ENCODE data around the gene RPRD2.

Gene RPRD2

DNA sequence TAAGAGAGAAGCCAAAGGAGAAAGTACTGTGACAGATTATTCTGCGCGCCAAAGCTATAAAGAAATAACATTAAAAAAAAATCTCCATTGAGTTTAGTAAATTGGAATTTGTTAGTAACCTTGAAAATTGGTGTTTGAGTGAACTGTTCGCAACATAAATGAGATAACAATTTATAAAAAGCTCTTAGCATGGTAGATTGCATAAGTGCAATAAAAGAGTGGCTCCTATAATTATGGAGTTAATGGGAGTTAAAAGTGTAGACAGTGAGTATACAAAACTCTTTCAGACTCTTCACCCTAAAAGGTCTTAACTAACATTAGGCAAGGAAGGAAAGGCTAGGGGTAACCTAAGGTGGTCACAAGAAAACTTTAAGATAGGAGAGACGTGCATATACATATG lies 50.6 kb downstream of the RPRD2 start:
- H3K9me3 ChIP-seq (ENCODE audit: low read depth, low read length), result no peaks in the 10 kb centered on the region
- 0 out of 2 replicates have a peak overlapping the region, but pooled peaks have one; percentile 19 for H3K27ac ChIP-seq
- no peak overlapping the region for H3K4me3 ChIP-seq
- TF ChIP-seq EZH2 (IDR thresholded peaks at IDR 0.05) (no peak), POLR2AphosphoS5 (IDR thresholded peaks at IDR 0.05; ENCODE audit: borderline replicate concordance, low read depth, low read length) (no peak), FOXP2 (optimal IDR thresholded peaks at IDR 0.05; ENCODE audit: control extremely low read depth, extremely low read length, insufficient read depth) (no peak)
- H3K36me3 ChIP-seq (ENCODE audit: insufficient read depth, low read length), result peaks cover 22% of the 10 kb centered on the region
- no peak for DNase-seq (ENCODE audit: low read depth, low spot score)
- no peak overlapping the region for H3K9ac ChIP-seq (ENCODE audit: insufficient read length)

DNA sequence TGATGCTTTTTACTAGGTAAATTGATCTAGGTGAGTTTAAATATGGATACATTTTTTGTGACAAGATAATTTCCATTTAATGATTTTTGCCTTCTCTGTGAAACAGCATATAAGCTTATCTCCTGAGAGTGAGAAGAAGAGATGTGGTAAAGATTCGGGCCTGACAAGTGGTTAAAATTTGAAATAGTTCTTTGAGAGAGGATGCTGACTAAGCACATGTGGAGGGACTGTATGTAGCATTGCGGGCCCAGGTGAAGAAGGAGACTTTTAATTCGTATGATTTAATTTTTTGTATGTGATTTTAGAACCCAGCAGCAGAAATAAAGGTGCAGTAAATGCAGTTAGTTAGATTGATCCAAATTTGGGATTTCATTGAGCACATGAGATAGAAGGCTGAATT lies 51.9 kb downstream of the RPRD2 start:
- TF ChIP-seq POLR2AphosphoS5 (IDR thresholded peaks at IDR 0.05; ENCODE audit: borderline replicate concordance, low read depth, low read length) (no peak), EZH2 (IDR thresholded peaks at IDR 0.05) (no peak), FOXP2 (optimal IDR thresholded peaks at IDR 0.05; ENCODE audit: control extremely low read depth, extremely low read length, insufficient read depth) (no peak)
- no peak overlapping the region for H3K4me3 ChIP-seq
- no peak for DNase-seq (ENCODE audit: low read depth, low spot score)
- no peaks in the 10 kb centered on the region for H3K9me3 ChIP-seq (ENCODE audit: low read depth, low read length)
- peaks cover 29% of the 10 kb centered on the region for H3K36me3 ChIP-seq (ENCODE audit: insufficient read depth, low read length)
- no peak overlapping the region for H3K9ac ChIP-seq (ENCODE audit: insufficient read length)
- no peak overlapping the region for H3K27ac ChIP-seq

DNA sequence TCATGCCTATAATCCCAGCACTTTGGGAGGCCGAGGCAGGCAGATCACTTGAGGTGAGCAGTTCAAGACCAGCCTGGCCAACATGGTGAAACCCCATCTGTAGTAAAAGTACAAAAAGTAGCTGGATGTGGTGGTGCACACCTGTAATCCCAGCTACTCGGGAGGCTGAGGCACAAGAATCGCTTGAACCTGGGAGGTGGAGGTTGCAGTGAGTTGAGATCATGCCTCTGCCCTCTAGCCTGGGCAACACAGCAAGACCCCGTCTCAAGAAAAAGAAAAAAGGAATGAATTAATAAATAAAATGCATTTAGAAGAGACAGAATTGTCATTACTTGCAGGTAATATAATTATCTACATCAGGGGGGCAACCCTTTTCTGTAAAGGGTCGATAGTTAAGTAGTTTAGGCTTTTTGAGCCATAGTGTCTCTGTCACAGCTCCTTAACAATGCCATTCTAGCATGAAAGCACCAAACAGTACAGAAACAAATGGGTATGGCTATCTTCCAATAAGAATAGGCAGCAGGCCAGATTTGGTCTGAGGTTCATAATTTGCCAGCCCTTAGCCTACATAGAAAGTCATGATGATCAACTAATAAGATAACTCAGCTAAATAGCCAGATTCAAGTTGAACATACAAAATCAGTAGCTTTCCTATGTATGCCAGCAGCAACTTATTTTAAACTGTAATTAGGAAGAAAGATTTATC lies 56.8 kb downstream of the RPRD2 start:
- H3K9ac ChIP-seq (ENCODE audit: insufficient read length), result no peak overlapping the region
- no peak overlapping the region for H3K4me3 ChIP-seq
- H3K9me3 ChIP-seq (ENCODE audit: low read depth, low read length), result no peaks in the 10 kb centered on the region
- TF ChIP-seq EZH2 (IDR thresholded peaks at IDR 0.05) (no peak), POLR2AphosphoS5 (IDR thresholded peaks at IDR 0.05; ENCODE audit: borderline replicate concordance, low read depth, low read length) (no peak), FOXP2 (optimal IDR thresholded peaks at IDR 0.05; ENCODE audit: control extremely low read depth, extremely low read length, insufficient read depth) (no peak)
- DNase-seq (ENCODE audit: low read depth, low spot score), result no peak
- no peak overlapping the region for H3K27ac ChIP-seq
- peaks cover 36% of the 10 kb centered on the region for H3K36me3 ChIP-seq (ENCODE audit: insufficient read depth, low read length)

DNA sequence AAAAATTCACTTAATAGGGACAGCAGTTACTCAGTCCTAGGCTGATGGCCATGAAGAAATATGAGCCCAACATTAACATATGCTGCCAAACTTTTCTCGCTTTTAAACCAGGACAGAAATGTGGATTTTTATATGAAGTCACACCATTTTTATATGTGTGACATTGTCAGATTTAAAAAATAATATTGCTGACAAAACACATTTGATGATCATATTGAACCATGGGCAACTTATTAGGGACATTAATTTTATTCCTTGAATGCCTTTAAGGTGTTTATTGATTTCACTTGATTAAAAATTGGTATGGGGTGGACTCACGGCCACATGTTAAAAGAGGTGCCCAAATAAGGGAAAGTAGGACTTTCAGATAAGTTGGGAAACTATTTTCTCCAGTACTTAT lies 58.6 kb downstream of the RPRD2 start:
- no peak overlapping the region for H3K9ac ChIP-seq (ENCODE audit: insufficient read length)
- H3K4me3 ChIP-seq, result no peak overlapping the region
- no peak overlapping the region for H3K27ac ChIP-seq
- H3K36me3 ChIP-seq (ENCODE audit: insufficient read depth, low read length), result peaks cover 31% of the 10 kb centered on the region
- no peaks in the 10 kb centered on the region for H3K9me3 ChIP-seq (ENCODE audit: low read depth, low read length)
- no peak for DNase-seq (ENCODE audit: low read depth, low spot score)
- TF ChIP-seq FOXP2 (optimal IDR thresholded peaks at IDR 0.05; ENCODE audit: control extremely low read depth, extremely low read length, insufficient read depth) (no peak), EZH2 (IDR thresholded peaks at IDR 0.05) (no peak), POLR2AphosphoS5 (IDR thresholded peaks at IDR 0.05; ENCODE audit: borderline replicate concordance, low read depth, low read length) (no peak)

DNA sequence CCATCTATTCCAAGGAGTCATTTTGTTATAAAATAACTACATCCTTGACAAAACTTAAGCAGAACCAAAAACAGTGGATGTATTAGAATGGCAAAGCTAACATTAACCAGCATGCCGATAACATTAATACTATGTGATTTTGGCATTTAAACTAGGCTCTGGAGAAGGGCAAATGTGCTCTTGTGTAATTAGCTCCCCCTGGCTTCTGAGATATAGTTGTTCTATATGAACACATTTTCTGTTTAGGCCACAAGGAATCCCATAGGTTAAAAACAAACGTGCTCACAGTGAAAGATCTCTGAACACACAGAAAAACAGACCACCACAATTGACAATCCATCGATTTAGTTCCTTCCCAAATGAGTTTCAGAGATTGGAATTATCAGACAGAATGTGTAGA lies 65.9 kb downstream of the RPRD2 start:
- peaks cover 8% of the 10 kb centered on the region; the same call in 1 of the 2 replicates for H3K36me3 ChIP-seq (ENCODE audit: insufficient read depth, low read length)
- no peak for DNase-seq (ENCODE audit: low read depth, low spot score)

DNA sequence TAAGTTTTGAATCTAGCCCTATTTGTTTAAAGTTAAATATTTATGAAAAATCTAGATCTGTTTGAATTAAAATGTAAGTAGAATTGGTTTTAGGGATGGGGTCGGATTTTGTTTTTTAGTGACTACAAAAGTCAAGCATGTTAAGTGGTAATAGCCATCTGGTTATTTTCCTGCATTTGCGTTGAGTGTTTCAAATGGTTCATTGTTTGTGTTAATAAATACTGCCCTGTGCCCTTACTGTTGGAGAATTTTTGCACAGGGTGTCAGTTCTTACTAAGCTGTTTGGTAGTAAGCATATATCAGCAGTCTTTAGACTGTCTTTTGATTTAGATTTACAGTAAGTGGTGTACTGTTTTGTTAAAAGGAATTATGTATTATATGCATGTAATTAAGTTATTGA lies 77.2 kb downstream of the RPRD2 start:
- no peak overlapping the region for H3K9ac ChIP-seq (ENCODE audit: insufficient read length)
- H3K9me3 ChIP-seq (ENCODE audit: low read depth, low read length), result no peaks in the 10 kb centered on the region
- H3K27ac ChIP-seq, result no peak overlapping the region
- H3K36me3 ChIP-seq (ENCODE audit: insufficient read depth, low read length), result peaks cover 49% of the 10 kb centered on the region
- TF ChIP-seq EZH2 (IDR thresholded peaks at IDR 0.05), result no peak
- no peak for TF ChIP-seq FOXP2 (optimal IDR thresholded peaks at IDR 0.05; ENCODE audit: control extremely low read depth, extremely low read length, insufficient read depth)
- no peak for DNase-seq (ENCODE audit: low read depth, low spot score)
- H3K4me3 ChIP-seq, result no peak overlapping the region

More for the DNA sequence above, 65.9 kb downstream of the RPRD2 start:
- Histone ChIP-seq H3K9ac (ENCODE audit: insufficient read length) (no peak overlapping the region), H3K27ac (no peak overlapping the region), H3K9me3 (ENCODE audit: low read depth, low read length) (no peaks in the 10 kb centered on the region), H3K4me3 (no peak overlapping the region)
- TF ChIP-seq FOXP2 (optimal IDR thresholded peaks at IDR 0.05; ENCODE audit: control extremely low read depth, extremely low read length, insufficient read depth) (no peak), EZH2 (IDR thresholded peaks at IDR 0.05) (no peak), POLR2AphosphoS5 (IDR thresholded peaks at IDR 0.05; ENCODE audit: borderline replicate concordance, low read depth, low read length) (no peak)

DNA sequence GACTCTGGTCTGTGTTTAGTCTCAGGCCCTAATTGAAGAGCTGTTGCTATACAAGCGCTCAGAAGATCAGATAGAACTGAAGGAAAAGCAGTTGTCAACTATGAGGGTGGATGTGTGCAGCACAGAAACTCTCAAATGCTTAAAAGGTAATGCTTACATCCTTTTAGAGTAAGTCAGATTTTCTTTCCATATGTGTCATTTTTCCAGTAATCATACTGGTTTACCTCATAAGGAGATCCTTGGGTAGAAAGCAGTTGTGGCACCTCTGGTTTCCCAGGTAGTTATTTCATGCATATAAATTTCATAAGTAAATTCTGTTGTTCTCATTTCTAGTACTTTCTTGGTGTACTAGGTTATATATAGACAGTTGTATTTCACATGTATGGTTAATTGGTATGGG lies 80.3 kb downstream of the RPRD2 start:
- no peak for DNase-seq (ENCODE audit: low read depth, low spot score)
- no peak for TF ChIP-seq POLR2AphosphoS5 (IDR thresholded peaks at IDR 0.05; ENCODE audit: borderline replicate concordance, low read depth, low read length)
- no peak for TF ChIP-seq FOXP2 (optimal IDR thresholded peaks at IDR 0.05; ENCODE audit: control extremely low read depth, extremely low read length, insufficient read depth)
- TF ChIP-seq EZH2 (IDR thresholded peaks at IDR 0.05), result no peak
- Histone ChIP-seq H3K36me3 (ENCODE audit: insufficient read depth, low read length) (peaks cover 68% of the 10 kb centered on the region), H3K9ac (ENCODE audit: insufficient read length) (no peak overlapping the region), H3K9me3 (ENCODE audit: low read depth, low read length) (no peaks in the 10 kb centered on the region), H3K4me3 (no peak overlapping the region), H3K27ac (peak overlapping the region; percentile 44)

DNA sequence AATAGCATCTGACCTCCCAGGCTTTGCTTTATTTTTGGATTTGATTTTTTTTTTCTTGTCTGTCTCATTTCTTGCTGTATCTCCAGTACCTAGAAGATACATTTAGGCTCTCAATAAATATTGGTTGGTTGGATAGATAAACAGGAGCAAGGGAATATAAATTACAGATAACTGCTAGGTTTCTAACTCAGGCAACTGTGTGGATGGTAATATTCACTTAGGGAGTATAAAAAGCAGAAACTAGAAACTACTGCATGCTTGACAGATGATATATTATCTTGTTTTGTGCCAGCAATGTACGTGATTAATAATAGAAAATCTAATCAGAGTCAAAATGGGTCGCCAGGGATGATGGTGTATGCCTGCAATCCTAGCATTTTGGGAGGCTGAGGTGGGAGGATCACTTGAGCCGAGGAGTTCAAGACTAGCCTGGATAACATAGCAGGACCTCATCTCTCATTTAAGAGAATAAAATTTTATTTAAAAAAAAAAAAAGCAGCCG lies 92.2 kb downstream of the RPRD2 start:
- Histone ChIP-seq H3K9ac (ENCODE audit: insufficient read length) (no peak overlapping the region), H3K9me3 (ENCODE audit: low read depth, low read length) (no peaks in the 10 kb centered on the region), H3K27ac (no peak overlapping the region), H3K36me3 (ENCODE audit: insufficient read depth, low read length) (peaks cover 39% of the 10 kb centered on the region), H3K4me3 (no peak overlapping the region)
- DNase-seq (ENCODE audit: low read depth, low spot score), result no peak
- TF ChIP-seq EZH2 (IDR thresholded peaks at IDR 0.05), result no peak
- TF ChIP-seq FOXP2 (optimal IDR thresholded peaks at IDR 0.05; ENCODE audit: control extremely low read depth, extremely low read length, insufficient read depth), result no peak
- TF ChIP-seq POLR2AphosphoS5 (IDR thresholded peaks at IDR 0.05; ENCODE audit: borderline replicate concordance, low read depth, low read length), result no peak
